ENCODE results near the gene CARD18.

The CARD18 gene

DNA sequence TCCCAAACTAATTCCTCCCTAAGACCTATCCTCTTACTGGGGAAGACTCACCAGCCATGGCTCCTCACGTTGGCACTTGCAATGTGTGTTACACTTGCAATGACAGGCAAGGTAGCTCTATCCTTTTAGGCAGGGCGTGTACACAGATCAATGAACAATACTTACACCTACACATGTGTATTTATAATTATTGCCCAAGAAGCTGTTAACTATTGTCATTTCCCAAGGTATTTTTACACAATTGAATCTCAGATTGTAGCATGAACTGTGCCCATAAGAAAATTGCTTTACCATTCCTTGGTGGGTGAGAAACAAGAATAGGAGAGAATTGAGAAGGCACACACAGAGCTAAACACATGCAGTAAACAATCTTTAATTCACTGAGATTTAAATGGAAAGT lies at the start of gene CARD18:
CARD18 (minus strand) TSS at position 101 of the 400 bp plus-strand sequence; CDS start at position 58, 43 bp downstream.
- no peak for DNase-seq

GRCh38 chr11:105183987-105184386 lies 44.4 kb upstream of the CARD18 start:
- DNase-seq = peak; percentile 24

- DNase-seq = no peak
Observed at GRCh38 chr11:105183426-105183825, 43.9 kb upstream of the CARD18 start.

DNA sequence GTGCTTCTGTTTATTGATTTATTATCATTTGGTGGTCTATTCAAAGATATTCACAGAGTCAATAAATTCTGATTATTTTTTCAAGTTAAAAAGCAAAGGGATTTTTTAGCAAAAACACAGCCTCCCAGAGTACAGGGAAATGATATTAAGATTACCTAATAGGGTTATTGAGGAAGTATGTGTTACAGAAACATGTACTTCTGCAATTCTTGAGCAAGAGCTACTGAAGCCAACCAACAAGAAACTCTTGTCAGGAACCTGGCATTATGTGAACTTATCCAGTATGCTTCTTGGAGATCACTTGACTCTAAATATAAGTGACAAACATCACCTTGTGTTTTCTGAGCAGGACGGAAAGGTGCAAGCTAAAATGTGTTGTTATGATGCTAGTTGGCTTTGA lies 42.0 kb upstream of the CARD18 start:
- DNase-seq = peak; percentile 95

DNA sequence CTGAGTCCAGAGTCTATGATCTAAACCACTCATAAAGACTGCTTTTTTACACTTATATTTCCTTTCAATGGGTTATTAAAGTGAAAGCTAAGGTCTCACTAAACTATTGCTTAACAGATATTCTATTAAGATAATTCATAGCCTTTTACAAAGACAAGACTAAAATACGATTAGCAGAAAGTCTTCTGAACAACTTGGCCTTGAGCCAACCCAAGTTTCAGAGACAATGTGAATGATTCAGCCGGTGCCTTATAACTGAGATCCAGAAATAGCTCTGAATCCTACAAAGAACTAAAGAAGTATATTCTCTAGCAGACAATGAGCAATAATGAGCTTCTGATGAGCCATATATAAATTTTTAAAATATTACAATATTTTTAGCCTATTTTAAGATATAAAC lies 41.5 kb upstream of the CARD18 start:
- DNase-seq = peak; percentile 72

DNA sequence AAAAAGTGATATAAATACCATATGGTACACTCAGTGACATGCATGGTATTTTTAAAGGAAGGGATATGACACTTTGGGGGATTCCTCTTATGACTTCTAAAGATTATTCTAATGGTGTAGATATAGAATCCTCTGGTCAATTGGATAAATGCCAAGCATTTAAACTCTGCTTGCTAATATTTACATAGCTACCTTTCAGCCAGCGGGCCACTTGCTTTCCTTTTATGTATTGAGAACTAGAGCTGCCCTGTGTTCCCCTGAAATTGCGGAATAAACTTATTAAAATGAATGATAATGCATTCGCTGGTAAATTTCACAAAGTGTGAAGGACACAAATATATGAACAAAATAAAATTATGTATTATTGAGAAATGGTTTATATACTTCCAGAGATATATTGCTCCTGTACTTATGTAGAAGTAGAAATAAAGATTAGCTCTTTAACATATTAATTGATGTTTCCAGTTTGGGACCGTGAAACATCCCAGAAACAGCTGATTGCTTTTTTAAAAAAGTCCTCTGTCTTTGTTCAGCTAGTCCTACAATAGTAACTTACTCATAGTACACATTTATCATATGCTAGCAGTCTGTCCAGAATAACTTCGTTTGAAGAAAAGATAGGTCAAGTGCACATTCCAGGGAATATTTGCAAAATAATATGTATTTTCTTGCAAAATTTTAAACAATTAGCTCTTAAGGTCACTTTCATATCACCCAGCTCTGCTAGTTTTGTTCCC lies 40.1 kb upstream of the CARD18 start:
- no peak for DNase-seq

DNA sequence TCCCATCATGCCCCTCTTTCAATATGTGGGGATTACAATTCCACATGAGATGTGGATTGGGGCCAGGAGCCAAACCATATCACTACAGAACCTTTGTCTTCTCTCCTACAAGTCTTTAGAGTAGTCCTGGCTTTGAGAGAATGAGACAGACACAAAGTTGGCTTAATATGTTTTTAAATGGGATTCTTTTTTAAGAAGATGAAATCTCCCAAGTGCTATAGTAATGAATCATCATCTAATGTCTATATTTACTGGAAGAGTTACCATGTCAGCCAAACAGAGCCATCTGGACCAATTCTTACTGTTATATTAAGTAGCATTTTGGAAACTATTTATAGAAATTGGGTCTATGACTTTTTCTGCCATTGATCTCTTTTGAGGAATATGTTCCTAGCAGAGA lies 38.1 kb upstream of the CARD18 start:
- no peak for DNase-seq

DNA sequence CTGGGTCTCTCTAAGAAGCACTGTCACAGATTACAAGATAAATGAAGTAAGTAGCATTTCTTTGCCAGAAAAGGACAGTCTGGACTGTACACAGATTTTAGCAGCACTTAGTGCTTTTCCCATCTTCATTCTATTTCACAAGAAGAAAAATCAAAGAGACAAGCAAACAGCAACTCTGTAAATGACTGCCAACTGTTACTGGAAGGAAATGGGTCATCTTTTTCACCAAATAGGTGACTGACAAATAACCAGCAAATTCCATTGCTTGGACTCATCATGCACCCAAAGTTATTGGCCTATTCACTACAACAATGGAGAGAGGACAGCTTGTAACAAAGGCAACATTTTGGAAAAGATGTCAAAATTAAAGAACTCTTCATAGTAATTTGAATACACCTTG lies 28.9 kb upstream of the CARD18 start:
- DNase-seq = no peak

GRCh38 chr11:105167244-105167643 lies 27.7 kb upstream of the CARD18 start:
- DNase-seq = no peak

DNA sequence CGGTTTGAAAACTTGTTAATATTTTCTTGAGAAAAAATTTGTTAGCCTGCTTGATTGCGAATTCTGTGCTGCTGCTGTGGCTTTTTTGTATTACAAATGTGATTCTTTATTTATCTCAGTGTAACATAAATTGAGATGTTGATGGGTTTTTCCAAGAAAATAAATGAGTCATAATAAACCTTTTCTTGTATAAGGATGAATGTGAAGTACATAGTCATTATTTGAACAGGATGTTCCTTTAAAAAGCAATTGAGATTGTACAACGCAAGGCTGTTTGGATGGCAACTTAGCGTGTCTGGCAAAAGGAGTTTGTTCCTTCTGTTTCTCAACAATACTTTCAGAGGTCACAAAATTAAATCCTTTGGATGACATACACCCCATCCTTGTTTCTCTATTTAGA lies 24.6 kb upstream of the CARD18 start:
- DNase-seq = no peak

GRCh38 chr11:105162506-105162905 lies 22.9 kb upstream of the CARD18 start:
- DNase-seq = peak; percentile 9

DNA sequence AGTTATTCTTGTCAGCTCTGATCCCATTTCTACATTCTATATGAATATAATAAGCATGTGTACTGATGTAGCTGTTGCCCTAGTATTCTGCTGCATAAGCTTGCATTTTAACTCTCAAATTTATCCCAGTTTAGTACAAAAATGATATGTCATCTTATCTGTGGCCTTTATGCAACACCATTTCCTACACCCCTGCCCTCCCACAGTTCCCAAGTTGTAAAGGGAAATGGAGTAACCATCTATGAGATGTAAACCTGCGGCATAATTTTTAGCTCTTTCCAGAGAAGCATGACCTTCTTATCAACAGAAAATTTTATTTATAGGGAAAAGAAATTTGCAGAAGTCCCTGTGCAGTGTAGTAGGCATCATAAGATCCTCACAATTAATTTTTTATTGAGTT lies 18.9 kb upstream of the CARD18 start:
- DNase-seq = no peak

DNA sequence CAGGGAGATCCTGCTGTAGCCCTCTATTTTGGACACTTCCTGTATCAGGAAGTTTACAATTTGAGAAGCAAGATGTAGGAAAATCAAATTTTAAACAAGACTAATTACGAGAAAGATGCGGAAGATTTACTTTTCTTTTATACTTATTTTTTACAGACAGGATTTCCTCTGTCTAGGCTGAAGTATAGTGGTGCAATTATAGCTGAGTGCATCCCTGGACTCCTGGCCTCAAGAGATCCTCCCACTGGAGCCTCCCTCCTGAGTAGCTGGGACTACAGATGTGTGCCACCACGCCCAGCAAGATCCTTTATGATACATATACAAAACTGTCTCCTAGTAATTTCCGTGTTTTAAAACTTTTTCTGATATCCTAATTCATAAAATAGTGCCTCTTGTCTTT lies 17.2 kb upstream of the CARD18 start:
- no peak for DNase-seq

GRCh38 chr11:105156231-105156630 lies 16.7 kb upstream of the CARD18 start:
- DNase-seq = no peak

GRCh38 chr11:105155679-105156078 lies 16.1 kb upstream of the CARD18 start:
- DNase-seq = no peak

DNA sequence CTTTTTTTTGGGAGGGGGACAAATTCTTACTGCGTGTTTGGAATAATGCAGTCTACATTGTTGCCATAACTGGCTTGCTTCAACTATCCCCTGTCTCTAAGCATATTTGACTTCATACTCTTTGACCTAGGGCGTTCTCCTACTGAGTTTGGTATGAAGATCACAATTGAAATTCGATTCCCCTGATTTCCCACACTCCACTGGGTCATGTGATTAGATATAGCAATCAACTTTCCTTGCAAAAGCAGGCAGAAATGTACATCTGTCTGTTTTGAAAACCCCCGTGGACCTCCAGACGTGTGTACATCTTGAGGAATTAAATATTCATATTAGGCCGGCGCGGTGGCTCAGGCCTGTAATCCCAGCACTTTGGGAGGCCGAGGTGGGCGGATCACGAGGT lies 13.8 kb upstream of the CARD18 start:
- DNase-seq = no peak

GRCh38 chr11:105152560-105152959 lies 13.0 kb upstream of the CARD18 start:
- no peak for DNase-seq

GRCh38 chr11:105152021-105152512 lies 12.5 kb upstream of the CARD18 start:
- no peak for DNase-seq

DNA sequence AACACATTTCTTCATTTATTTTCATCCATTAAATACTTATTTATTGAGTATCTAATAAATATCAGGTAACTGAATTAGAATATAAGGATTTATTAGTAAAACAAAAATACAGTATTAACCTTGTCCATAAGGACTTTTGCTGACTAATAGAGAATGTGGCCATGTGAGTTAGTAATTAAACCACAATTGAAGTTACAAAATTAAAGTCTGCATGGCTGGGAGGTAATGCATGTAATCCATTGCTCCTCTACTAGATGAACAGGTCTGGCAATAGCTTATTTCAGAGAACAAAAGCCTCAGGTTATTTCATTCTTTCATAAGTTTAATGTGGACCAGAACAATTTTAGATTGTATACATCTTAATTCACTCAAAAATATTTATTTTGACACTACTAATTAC lies 9.9 kb upstream of the CARD18 start:
- DNase-seq = no peak

GRCh38 chr11:105148241-105148640 lies 8.7 kb upstream of the CARD18 start:
- DNase-seq = no peak

- no peak for DNase-seq
Observed at GRCh38 chr11:105144887-105145286, 5.3 kb upstream of the CARD18 start.

DNA sequence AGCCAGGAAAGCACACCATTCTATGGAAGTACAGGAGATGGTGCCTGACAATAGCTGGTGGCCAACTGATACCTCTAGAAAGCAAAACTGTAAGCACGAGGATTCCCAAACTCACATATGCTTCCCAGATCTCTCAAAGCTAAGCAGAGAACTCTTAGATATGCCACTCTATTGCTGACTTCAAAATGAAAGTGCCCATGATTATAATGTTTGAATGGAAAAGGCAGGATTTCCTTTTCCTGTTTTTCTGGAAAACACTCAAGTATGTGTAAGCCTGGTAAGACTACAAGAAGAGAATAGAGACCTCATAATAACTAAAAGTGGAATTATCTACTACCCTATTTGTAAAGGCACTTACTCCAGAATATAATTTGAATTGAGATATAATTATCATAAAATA lies 2.6 kb upstream of the CARD18 start:
- DNase-seq = no peak

DNA sequence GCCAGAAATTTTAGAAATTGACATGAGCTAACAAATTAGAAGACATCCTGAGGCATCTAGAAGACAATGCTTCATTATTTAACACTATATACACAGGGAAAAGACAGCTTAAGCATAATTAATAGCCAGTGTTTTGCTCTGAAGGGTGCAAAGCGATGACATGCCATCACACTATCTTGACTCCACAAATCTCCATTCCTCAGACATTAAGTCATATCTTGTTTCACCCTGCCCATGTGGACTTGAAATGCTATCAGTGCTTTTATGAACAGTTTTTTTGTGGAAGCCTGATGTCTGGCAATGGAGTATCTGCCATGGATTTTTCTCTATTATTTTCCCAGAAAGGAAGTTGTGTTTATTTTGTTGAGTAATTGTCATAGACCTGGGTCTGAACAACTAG lies 2.3 kb downstream of the CARD18 start:
- DNase-seq = no peak

- no peak for DNase-seq
Observed at GRCh38 chr11:105135883-105136282, 3.7 kb downstream of the CARD18 start.
